HepG2 (cell line): Measurements from ENCODE around the gene FMNL1. TPM values are rescaled to one million over a fixed set of nuclear protein-coding genes. Genes with fewer than 3 reads are reported as not detected.

Experiments
- BORCS8-MEF2B ChIP-seq: sonication (generic); formaldehyde crosslinking; IDR thresholded peaks from 2 replicates; pipeline ENCODE4 v1.8.0; 2022; ENCODE audit warnings: mild to moderate bottlenecking, missing genetic modification reagents
- CERS6 ChIP-seq: sonication (generic); formaldehyde crosslinking; IDR thresholded peaks from 2 replicates; pipeline ENCODE4 v1.5.0; 2020; ENCODE audit warnings: missing genetic modification reagents
- CREBL2 ChIP-seq: sonication (generic); formaldehyde crosslinking; IDR thresholded peaks from 2 replicates; pipeline ENCODE4 v1.8.1; 2023; ENCODE audit warnings: missing genetic modification reagents, mild to moderate bottlenecking, borderline replicate concordance
- DMTF1 ChIP-seq: sonication (generic); formaldehyde crosslinking; IDR thresholded peaks from 2 replicates; pipeline ENCODE4 v1.4.0; 2020; ENCODE audit warnings: mild to moderate bottlenecking, missing genetic modification reagents
- FOSL2 ChIP-seq: sonication (generic); formaldehyde crosslinking; IDR thresholded peaks from 2 replicates; pipeline ENCODE4 v1.4.0; 2020; ENCODE audit warnings: missing genetic modification reagents
- FOXP1 ChIP-seq, 2 experiments: fragments of 450-650 bp in 1 of 2; IDR thresholded peaks; 2 replicates each; pipeline ENCODE4 v1.6.1; 2017 to 2018; ENCODE audit warnings: antibody characterized with exemption in 1 of 2
- GABPB1 ChIP-seq: IDR thresholded peaks from 2 replicates; pipeline ENCODE4 v1.6.1; 2016; ENCODE audit warnings: mild to moderate bottlenecking, missing genetic modification reagents, moderate library complexity, missing compliant biosample characterization
- GTF3A ChIP-seq: sonication (generic); formaldehyde crosslinking; conservative IDR thresholded peaks from 2 replicates; pipeline ENCODE4 v1.4.0; 2020; ENCODE audit warnings: mild to moderate bottlenecking, missing genetic modification reagents
- HDAC6 ChIP-seq: fragments of 200-600 bp; sonication (generic); IDR thresholded peaks from 2 replicates; pipeline ENCODE4 v1.7.0; 2017; ENCODE audit warnings: mild to moderate bottlenecking, antibody characterized with exemption, low read length, low read depth
- KDM1A ChIP-seq: IDR thresholded peaks from 2 replicates; pipeline ENCODE4 v1.6.1; 2016; ENCODE audit warnings: missing compliant biosample characterization
- MAFF ChIP-seq: IDR thresholded peaks from 2 replicates; pipeline ENCODE4 v1.6.1; 2011; ENCODE audit warnings: low read depth, low read length, improper control_type of control experiment
- MEF2D ChIP-seq: sonication (generic); formaldehyde crosslinking; IDR thresholded peaks from 2 replicates; pipeline ENCODE4 v1.5.1; 2020; ENCODE audit warnings: mild to moderate bottlenecking, missing genetic modification reagents
- MLLT10 ChIP-seq: sonication (generic); formaldehyde crosslinking; IDR thresholded peaks from 2 replicates; pipeline ENCODE4 v1.4.0; 2020; ENCODE audit warnings: missing genetic modification reagents
- MTERF4 ChIP-seq: sonication (generic); formaldehyde crosslinking; IDR thresholded peaks from 2 replicates; pipeline ENCODE4 v1.8.0; 2023; ENCODE audit warnings: mild to moderate bottlenecking, missing genetic modification reagents
- NBN ChIP-seq: fragments of 450-650 bp; conservative IDR thresholded peaks from 2 replicates; pipeline ENCODE4 v1.6.1; 2017
- NR2C2 ChIP-seq: sonication (generic); formaldehyde crosslinking; IDR thresholded peaks from 2 replicates; pipeline ENCODE4 v1.4.0; 2020; ENCODE audit warnings: missing genetic modification reagents, mild to moderate bottlenecking, moderate library complexity, borderline replicate concordance
- SMC3 ChIP-seq: IDR thresholded peaks from 2 replicates; pipeline ENCODE4 v1.6.1; 2011; ENCODE audit warnings: low read length, improper control_type of control experiment
- SNRNP70 ChIP-seq: fragments of 200-400 bp; formaldehyde crosslinking; IDR thresholded peaks from 2 replicates; pipeline ENCODE4 v1.6.1; 2017; ENCODE audit warnings: mild to moderate bottlenecking, low read depth, low read length, moderate library complexity
- THAP9 ChIP-seq: sonication (generic); formaldehyde crosslinking; IDR thresholded peaks from 2 replicates; pipeline ENCODE4; 2020; ENCODE audit warnings: missing genetic modification reagents, mild to moderate bottlenecking, borderline replicate concordance
- ZBTB7B ChIP-seq: sonication (generic); formaldehyde crosslinking; IDR thresholded peaks from 2 replicates; pipeline ENCODE4 v1.4.0; 2020; ENCODE audit warnings: missing genetic modification reagents
- ZFP36 ChIP-seq: fragments of 150-350 bp; IDR thresholded peaks from 2 replicates; pipeline ENCODE4 v1.6.1; 2018; ENCODE audit warnings: borderline replicate concordance, low read length, low read depth; ENCODE audit not compliant: partially characterized antibody
- ZMAT3 ChIP-seq: sonication (generic); formaldehyde crosslinking; conservative IDR thresholded peaks from 2 replicates; pipeline ENCODE4 v1.7.0; 2021; ENCODE audit warnings: missing genetic modification reagents
- ZNF343 ChIP-seq: sonication (generic); formaldehyde crosslinking; IDR thresholded peaks from 2 replicates; pipeline ENCODE4 v1.4.0; 2020; ENCODE audit warnings: mild to moderate bottlenecking, missing genetic modification reagents
- ZNF430 ChIP-seq: sonication (generic); formaldehyde crosslinking; IDR thresholded peaks from 2 replicates; pipeline ENCODE4 v1.9.0; 2021; ENCODE audit warnings: mild to moderate bottlenecking, missing genetic modification reagents
- ZNF431 ChIP-seq: sonication (generic); formaldehyde crosslinking; IDR thresholded peaks from 2 replicates; pipeline ENCODE4 v1.9.0; 2022; ENCODE audit warnings: missing genetic modification reagents, low read depth, mild to moderate bottlenecking, borderline replicate concordance
- ZNF660 ChIP-seq: sonication (generic); formaldehyde crosslinking; IDR thresholded peaks from 2 replicates; pipeline ENCODE4 v1.5.1; 2020; ENCODE audit warnings: mild to moderate bottlenecking, low read depth, missing genetic modification reagents, borderline replicate concordance
- polyA plus RNA-seq, 8 experiments: library from polyadenylated mRNA; depleted of rRNA in 3 of 8; stranded (reverse) in 7 of 8; unstranded in 1 of 8; fragments of >200 nt; fragmentation: Illumina TruSeq in 4 of 8; extraction: Trizol in 4 of 8; gene quantifications; 2 replicates each; pipeline versions ENCODE4 v1.2.1 to v1.2.3, GENCODE V29; 2011 to 2016; ENCODE audit warnings: low read depth in 4 of 8, missing spikeins in 1 of 8, mixed read lengths in 1 of 8; ENCODE audit not compliant: insufficient read depth in 1 of 8
- total RNA-seq, 5 experiments: library from RNA; depleted of rRNA; stranded (reverse); fragments of >200 nt; fragmentation: Illumina TruSeq; extraction: Trizol; gene quantifications; 2 replicates each; pipeline ENCODE4 v1.2.3, GENCODE V29; 2016; ENCODE audit warnings: low read depth in 1 of 5

The FMNL1 gene
- total and polyA plus RNA-seq, 2 of the 13 experiments (the other 11 are each of a cell fraction or from before 2014, with no cell fraction given): 0.53 to 0.70 TPM

- TF ChIP-seq CREBL2 (no peak), FOXP1 (IDR thresholded peaks at IDR 0.05) (no peak), FOXP1 (CRISPR knock-in tag; IDR thresholded peaks at IDR 0.05) (no peak), ZNF430 (CRISPR knock-in tag) (no peak), ZBTB7B (CRISPR knock-in tag) (no peak), ZNF431 (CRISPR knock-in tag) (no peak), ZNF343 (CRISPR knock-in tag) (no peak), GTF3A (CRISPR knock-in tag) (no peak), CERS6 (CRISPR knock-in tag) (no peak), MAFF (no peak), THAP9 (CRISPR knock-in tag) (no peak), FOSL2 (CRISPR knock-in tag) (no peak), MEF2D (CRISPR knock-in tag) (no peak), HDAC6 (no peak), NR2C2 (CRISPR knock-in tag) (no peak), SMC3 (0 out of 2 replicates have a peak, but pooled peaks have one; percentile 9), KDM1A (CRISPR knock-in tag) (no peak), MLLT10 (CRISPR knock-in tag) (no peak), ZNF660 (CRISPR knock-in tag) (no peak), SNRNP70 (no peak), ZMAT3 (CRISPR knock-in tag) (no peak), MTERF4 (CRISPR knock-in tag) (no peak), DMTF1 (no peak), BORCS8-MEF2B (no peak), NBN (no peak), GABPB1 (CRISPR knock-in tag) (no peak), ZFP36 (no peak)
These were observed 21.0 kb upstream of the FMNL1 start (continued) for GRCh38 chr17:45200701-45201100.
